Calu3 (cell line): ENCODE data around the gene NIPA2. TPM values are rescaled to one million over a fixed set of nuclear protein-coding genes. Genes with fewer than 3 reads are reported as not detected.

Source experiments
- BruUV-seq: library from RNA; stranded (reverse); fragments of 400-500 nt; replicated peaks from 2 replicates; lab custom pipeline; 2021; lab: Mats Ljungman, UMichigan
- CTCF ChIA-PET: fragments of 300-600 bp; sonication (Branson Sonifier 250); formaldehyde crosslinking; loops from one replicate; lab custom pipeline; 2022; ENCODE audit warnings: antibody characterized with exemption; lab: Charles Lee
- DNase-seq: peaks from one replicate; pipeline ENCODE4 v3.0.0; 2022
- H3K27ac Mint-ChIP-seq: one replicate; pipeline ENCODE4 v1.8.0; 2022; ENCODE audit warnings: mixed read lengths; ENCODE audit not compliant: unreplicated experiment
- H3K27me3 Mint-ChIP-seq: one replicate; pipeline ENCODE4 v1.8.0; 2022; ENCODE audit warnings: mixed read lengths; ENCODE audit not compliant: unreplicated experiment
- H3K36me3 Mint-ChIP-seq: one replicate; pipeline ENCODE4 v1.8.0; 2022; ENCODE audit warnings: mild to moderate bottlenecking, moderate library complexity, mixed read lengths; ENCODE audit not compliant: insufficient read depth, unreplicated experiment
- H3K4me1 Mint-ChIP-seq: one replicate; pipeline ENCODE4 v1.8.0; 2022; ENCODE audit warnings: mild to moderate bottlenecking, low read depth, mixed read lengths; ENCODE audit not compliant: unreplicated experiment
- H3K4me3 Mint-ChIP-seq: one replicate; pipeline ENCODE4 v1.8.0; 2022; ENCODE audit warnings: mild to moderate bottlenecking, low read depth, moderate library complexity, mixed read lengths; ENCODE audit not compliant: unreplicated experiment
- H3K9me3 Mint-ChIP-seq: one replicate; pipeline ENCODE4 v1.8.0; 2022; ENCODE audit warnings: low read depth, mixed read lengths; ENCODE audit not compliant: unreplicated experiment
- CTCF ChIP-seq: fragments of 200-600 bp; IDR thresholded peaks from one replicate; pipeline ENCODE4 v1.8.0; 2022; ENCODE audit warnings: antibody characterized with exemption; ENCODE audit not compliant: unreplicated experiment
- intact Hi-C: fragments of 100-400 bp; cut with micrococcal nuclease; formaldehyde crosslinking; loops from one replicate; pipeline ENCODE4 v1.10.0; 2022; ENCODE audit not compliant: unreplicated experiment
- total RNA-seq: library from RNA; stranded (reverse); gene quantifications from 2 replicates; pipeline ENCODE4 v1.2.3, GENCODE V29; 2022

NIPA2 gene
- total RNA-seq, 1 experiment from 2014 or later: 26.0 TPM

DNA sequence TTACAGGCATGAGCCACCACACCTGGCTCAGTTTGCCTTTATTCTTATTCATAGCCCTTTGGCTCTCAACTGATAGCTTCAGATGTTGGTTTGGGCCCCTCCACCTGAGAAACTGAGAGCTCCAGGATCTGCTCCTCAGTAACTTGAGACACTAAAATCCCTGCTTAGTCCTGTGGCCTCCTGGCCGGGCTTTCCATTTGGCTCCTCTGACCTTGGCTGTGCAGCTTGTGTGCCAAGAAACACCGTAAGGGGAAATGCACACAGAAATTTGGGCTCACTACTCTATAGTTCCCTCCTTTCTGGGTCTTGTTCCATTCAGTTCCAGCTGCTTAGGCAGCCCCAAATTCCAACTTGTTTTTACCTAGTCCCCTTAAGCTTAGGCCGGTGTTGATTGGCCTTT is 24.9 kb downstream of the NIPA2 start:
- intact Hi-C loops: no loop called here
- no TSS peak for BruUV-seq
- H3K27ac Mint-ChIP-seq: no peak overlapping the region
- DNase-seq: no peak
- CTCF ChIA-PET: no interaction called here
- no peaks in the 10 kb centered on the region for H3K4me1 Mint-ChIP-seq
- no peaks in the 10 kb centered on the region for H3K9me3 Mint-ChIP-seq
- H3K4me3 Mint-ChIP-seq: no peak overlapping the region
- H3K36me3 Mint-ChIP-seq: peaks cover 8% of the 10 kb centered on the region
- H3K27me3 Mint-ChIP-seq: no peaks in the 10 kb centered on the region
- TF ChIP-seq CTCF: no peak

DNA sequence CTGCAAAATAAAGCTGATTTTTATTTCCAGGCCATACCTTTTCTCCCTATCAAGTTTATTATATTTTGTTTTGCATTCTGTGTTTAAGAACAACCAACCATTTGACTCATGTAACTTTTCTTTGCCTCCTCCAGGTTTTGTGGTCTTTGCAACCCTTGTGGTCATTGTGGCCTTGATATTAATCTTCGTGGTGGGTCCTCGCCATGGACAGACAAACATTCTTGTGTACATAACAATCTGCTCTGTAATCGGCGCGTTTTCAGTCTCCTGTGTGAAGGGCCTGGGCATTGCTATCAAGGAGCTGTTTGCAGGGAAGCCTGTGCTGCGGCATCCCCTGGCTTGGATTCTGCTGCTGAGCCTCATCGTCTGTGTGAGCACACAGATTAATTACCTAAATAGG is 27.6 kb downstream of the NIPA2 start:
- intact Hi-C loops: no loop called here
- Mint-ChIP-seq H3K27me3 (no peaks in the 10 kb centered on the region), H3K4me1 (no peaks in the 10 kb centered on the region), H3K9me3 (no peaks in the 10 kb centered on the region), H3K27ac (no peak overlapping the region), H3K36me3 (peaks cover 17% of the 10 kb centered on the region), H3K4me3 (no peak overlapping the region)
- TF ChIP-seq CTCF: no peak
- CTCF ChIA-PET: interaction anchor here (0.5 kb wide), 1 partner anchor 26 kb away, joined by 5 read pairs; no protein-coding TSS in a partner anchor
- no TSS peak for BruUV-seq
- DNase-seq: no peak

- H3K4me3 Mint-ChIP-seq: no peak overlapping the region
- peaks cover 20% of the 10 kb centered on the region for H3K36me3 Mint-ChIP-seq
- no peak for DNase-seq
- intact Hi-C loops: no loop called here
- H3K4me1 Mint-ChIP-seq: no peaks in the 10 kb centered on the region
- no peaks in the 10 kb centered on the region for H3K27me3 Mint-ChIP-seq
- H3K9me3 Mint-ChIP-seq: no peaks in the 10 kb centered on the region
- no peak for TF ChIP-seq CTCF
- BruUV-seq: no TSS peak
- H3K27ac Mint-ChIP-seq: no peak overlapping the region
- CTCF ChIA-PET: no interaction called here
Measured at GRCh38 chr15:22867886-22868285, 29.4 kb downstream of the NIPA2 start.

DNA sequence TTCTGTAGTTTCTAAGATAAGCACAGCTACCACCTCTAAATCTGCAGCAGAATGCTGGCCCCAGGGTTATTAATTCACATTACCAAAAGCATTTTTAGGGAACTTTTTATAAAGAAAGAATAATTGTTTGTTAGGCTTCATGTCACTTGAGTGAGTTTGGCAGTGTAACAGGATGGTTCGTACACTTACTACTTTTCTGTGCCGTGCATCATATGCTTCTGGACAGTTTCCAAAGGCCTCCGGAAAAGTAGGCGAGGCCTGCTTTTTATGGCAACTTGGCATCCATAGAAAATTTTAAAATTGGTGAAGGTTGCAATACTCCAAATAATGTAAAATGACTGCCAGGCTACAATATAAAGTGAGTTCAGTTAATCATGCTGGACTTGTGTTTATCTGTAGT is 30.0 kb downstream of the NIPA2 start:
- CTCF ChIA-PET: no interaction called here
- no peaks in the 10 kb centered on the region for H3K4me1 Mint-ChIP-seq
- H3K4me3 Mint-ChIP-seq: no peak overlapping the region
- H3K9me3 Mint-ChIP-seq: no peaks in the 10 kb centered on the region
- H3K36me3 Mint-ChIP-seq: peaks cover 20% of the 10 kb centered on the region
- H3K27me3 Mint-ChIP-seq: no peaks in the 10 kb centered on the region
- BruUV-seq: no TSS peak
- H3K27ac Mint-ChIP-seq: no peak overlapping the region
- intact Hi-C loops: no loop called here
- no peak for DNase-seq
- TF ChIP-seq CTCF: no peak

DNA sequence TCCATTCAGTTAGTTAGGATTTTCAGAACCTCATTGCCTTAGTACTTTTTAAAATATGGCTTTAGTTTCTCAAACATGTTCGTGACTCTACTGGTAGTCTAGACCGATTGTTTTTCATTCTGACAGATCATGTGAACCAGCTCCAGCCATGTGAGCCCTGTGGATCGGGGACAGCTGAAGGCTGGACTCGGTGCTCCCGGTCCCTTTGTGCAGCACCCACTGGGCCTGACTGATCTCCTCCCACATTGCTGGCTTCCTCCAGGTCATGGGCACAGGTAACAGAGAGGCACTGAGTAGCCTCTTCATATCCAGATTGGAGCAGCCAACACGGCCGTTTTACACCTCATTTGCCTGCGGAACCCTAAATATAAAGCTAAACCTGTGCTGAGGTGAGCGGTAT is 30.5 kb downstream of the NIPA2 start:
- no peak for DNase-seq
- Mint-ChIP-seq H3K27me3 (no peaks in the 10 kb centered on the region), H3K9me3 (no peaks in the 10 kb centered on the region), H3K27ac (no peak overlapping the region), H3K4me1 (no peaks in the 10 kb centered on the region), H3K36me3 (peaks cover 20% of the 10 kb centered on the region), H3K4me3 (no peak overlapping the region)
- TF ChIP-seq CTCF: no peak
- CTCF ChIA-PET: no interaction called here
- intact Hi-C loops: no loop called here
- no TSS peak for BruUV-seq
